GM19463 (cell line): ENCODE data around the gene SETDB2.

Source experiments
- ATAC-seq: cut with Tn5 transposase; IDR thresholded peaks from one replicate; pipeline ENCODE4 v1.9.1; 2021; ENCODE audit warnings: mild to moderate bottlenecking, moderate library complexity; ENCODE audit not compliant: unreplicated experiment

SETDB2 gene

DNA sequence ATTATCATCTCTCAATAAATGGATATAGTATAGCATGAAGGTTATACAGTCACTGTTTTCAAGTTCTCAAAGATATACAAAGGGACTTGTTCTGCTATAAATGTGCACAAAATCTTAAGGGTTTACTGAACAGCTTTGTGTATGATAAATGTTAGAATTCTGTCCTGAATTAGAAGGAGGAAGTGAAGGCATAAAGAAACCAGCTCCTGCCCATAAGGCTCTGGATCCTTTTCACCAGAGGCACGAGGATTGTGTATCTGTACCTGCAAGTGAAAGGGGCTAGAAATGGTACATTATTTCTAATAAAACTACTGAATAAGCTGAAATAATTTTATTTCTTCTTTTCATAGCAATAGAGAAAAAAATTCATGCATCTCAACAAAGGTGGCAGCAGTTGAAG, 84.1 kb downstream of the SETDB2 start:
- no peak for ATAC-seq

DNA sequence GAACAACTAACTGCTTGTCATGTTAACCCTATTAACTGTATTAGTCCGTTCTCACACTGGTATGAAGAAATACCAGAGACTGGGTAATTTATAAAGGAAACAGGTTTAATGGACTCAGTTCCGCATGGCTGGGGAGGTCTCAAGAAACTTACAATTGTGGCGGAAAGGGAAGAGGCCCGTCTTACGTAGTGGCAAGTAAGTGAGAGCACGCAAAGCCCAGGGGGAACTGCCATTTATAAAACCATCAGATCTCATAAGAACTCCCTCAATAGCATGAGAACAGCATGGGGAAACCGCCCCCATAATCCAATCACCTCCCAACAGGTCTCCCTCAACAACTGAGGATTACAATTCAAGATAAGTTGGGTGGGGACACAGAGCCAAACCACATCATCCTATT, 86.4 kb downstream of the SETDB2 start:
- peak; percentile 78 for ATAC-seq

DNA sequence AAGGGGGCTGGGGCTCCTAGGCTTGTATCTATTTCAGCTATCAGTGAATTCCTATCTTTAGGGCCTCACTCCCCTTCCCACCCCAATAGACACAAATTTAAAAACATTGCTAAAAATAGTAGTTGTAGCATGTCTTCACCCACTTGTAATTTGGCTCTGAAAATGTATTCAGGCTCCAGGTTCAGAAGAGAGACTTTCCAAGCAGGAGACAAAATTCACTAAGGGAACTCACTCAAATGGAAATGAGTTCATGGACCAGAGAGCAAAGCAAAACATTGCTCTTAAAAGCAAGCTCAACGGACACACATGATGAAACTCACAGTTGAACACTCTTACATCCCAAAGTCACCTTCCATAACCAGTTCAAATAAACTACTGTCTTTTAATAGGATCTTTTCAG, 88.5 kb downstream of the SETDB2 start:
- ATAC-seq, result no peak

DNA sequence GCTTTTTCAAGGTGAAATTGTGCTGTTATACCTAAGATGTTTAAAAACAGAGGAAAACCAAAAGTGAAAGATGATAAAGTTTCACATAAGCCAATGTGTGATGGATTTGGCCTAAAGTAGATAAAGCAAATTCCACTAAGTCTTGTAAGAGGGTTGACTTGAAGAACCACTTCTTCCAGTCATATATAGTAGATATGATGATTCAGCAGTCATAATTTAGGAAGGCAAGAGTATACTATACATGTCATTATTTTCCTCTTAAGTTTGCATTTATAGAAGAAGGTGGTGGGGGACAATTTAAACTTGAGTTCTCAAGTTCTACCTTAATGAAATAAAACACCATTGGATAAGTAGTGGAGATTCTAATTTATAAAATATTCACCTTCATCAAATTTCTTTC, 88.9 kb downstream of the SETDB2 start:
- ATAC-seq, result no peak

DNA sequence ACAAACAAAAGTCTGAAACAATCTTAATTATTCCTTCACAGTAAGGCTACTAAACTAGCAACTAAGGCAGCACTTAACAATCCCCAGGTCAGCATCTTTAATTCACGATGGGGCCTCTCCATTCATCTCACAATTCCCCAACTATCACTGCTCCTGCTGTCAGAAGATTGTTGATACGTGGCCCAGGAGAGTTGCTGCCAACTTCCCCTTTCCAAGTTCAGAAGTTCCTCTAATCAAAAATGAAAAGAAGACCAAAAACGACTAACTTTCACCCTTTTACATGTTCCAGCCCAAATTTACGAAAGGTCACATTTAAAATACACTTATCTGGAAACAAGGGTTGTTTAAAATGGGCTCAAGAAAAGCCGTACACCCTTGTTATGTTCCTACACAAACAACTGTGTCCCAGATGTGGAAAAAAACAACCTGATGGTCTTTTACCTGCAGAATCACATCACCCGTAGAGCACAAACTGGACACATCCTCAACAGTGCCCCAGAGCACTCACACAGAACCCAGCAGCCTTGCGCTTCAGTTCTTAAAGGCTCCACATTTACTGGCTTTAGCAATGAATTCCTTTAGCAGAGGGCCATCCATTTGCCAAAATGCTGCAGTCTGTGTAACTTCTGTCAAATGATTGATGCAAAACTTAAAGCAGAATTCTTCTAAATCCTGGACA, 89.7 kb downstream of the SETDB2 start:
- no peak for ATAC-seq

DNA sequence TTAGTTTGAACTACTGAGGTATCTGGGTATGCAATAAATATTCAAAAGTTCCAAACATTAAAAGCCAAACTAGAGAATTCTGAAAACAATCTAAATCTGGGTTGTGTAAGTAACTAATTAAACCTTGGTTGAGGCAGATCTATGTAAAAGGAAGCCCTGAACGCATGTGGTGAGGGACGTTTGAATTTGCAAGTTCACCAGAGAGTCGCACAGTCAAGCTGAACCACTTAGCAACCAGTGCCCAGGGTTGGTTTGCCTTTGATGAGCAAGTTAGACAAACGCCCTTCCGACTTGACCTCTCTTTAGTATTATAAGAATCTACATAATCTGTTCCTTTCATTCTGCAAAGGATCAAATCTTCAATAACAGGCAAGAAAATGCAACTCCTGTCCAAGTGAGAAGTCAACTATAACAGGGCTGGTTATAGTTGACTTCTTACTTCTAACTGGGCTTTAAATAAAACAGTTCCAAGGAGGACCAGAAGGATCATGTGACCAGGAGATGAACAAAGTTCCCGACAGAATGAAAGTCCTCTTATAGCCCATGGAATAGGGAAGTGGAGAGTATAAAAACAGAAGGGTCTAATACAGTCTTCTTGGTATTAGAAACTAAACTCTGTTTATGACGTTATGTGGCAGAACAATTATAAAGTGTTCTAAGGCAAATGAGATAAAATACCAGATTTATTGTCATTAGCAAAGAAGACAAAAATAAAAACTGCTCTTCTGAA, 92.2 kb downstream of the SETDB2 start:
- peak; percentile 50 for ATAC-seq

DNA sequence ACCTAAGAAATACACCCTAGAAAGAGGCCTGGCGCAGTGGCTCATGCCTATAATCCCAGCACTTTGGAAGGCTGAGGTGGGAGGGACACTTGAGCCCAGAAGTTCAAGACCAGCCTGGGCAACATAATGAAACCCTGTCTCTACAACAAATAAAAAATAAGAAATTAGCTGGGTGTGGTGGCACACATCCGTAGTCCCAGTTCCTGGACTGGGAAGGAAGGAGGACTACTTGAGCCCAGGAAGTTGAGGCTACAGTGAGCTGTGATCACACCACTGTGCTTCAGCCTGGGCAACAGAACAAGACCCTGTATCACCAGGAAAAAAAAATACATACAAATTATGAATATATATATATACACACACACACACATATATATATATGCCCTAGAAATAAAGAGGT, 94.3 kb downstream of the SETDB2 start:
- no peak for ATAC-seq

DNA sequence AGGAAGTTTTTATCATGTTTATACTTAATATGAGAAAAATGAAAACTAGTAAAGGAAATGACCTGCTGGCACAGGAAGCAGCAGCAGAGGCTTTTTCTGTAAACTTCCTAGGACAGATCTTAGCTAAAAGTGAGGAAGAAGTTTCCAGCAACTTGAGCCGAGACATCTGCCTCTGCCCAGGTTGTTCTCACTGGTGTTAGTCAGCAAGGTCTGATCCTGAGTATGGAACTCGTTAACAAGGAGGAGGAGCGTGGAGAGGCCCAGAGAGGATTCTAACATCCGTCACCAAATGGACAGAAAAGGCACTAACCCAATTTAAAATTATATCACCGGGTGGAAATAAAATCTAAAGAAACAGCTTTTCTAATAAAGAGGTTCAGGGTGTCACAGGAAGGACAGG, 95.2 kb downstream of the SETDB2 start:
- ATAC-seq, result no peak

DNA sequence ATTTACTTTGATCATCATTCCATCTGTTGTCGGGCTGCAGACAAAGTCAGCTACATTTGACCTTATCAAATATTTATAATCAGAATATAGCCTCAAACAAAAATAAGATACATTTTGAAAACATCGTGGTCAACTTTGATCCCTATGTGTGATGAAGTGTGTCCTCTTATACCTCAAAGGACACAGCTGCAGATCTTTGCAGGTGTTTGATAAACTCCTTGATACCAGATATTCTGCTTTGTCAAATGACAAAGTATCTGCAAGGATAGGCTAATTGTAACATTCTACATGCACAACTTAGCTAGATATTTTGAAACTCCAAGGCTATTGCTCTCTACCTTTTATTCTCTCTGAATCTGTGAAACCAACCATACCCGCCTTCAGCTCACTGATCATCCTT, 95.7 kb downstream of the SETDB2 start:
- no peak for ATAC-seq

DNA sequence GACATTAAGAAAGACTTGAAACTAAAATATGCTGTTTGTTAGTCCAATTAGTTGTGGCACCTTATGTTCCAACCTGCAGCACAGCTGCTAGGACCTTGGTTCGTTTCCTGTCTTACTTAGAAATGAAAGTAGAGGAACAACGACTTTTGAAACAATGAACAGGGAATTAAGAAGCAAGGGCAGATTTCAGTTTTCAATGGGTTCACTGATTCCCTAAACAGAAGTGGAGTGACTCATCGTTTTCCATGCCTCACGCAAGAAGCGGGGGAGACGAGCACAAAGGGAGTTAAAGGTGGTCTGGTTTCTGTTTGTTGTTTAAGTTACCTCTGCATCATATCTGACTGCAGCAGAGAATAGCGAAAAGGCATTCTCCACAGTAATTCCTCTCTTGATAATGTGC, 96.5 kb downstream of the SETDB2 start:
- ATAC-seq, result no peak

DNA sequence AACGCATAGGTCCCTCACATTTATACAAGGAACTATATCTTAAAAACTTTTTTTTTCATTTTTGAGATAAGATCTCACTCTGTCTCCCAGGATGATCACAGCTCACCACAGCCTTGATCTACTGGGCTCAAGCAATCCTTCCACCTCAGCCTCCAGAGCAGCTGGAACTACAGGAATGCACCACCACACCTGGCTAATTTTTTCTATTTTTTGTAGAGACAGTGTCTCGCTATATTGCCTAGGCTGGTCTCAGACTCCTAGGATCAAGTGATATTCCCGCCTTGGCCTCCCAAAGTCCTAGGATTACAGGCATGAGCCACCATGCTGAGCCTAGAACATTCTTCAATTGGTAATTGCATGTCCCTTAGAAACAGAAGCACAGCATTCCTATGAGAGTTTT, 99.6 kb downstream of the SETDB2 start:
- ATAC-seq, result no peak
